Peyer's patch (tissue), 4 donors: ENCODE data around the gene KCNA2.

ENCODE experiments used
- POLR2A ChIP-seq, 2 donors: fragments of 450-650 bp; IDR thresholded peaks; one replicate each; pipeline ENCODE4 v1.5.1; 2017; ENCODE audit warnings: antibody characterized with exemption in 2 of 2, mild to moderate bottlenecking in 2 of 2, moderate library complexity in 2 of 2
- TF ChIP-seq, protein P1 (sequence below), 6 experiments: fragments of 450-650 bp in 4 of 6; fragments of 200-600 bp in 2 of 6; sonication (generic) in 1 of 6; IDR thresholded peaks; one replicate each; pipeline ENCODE4 v1.5.1; 2017 to 2019; ENCODE audit warnings: antibody characterized with exemption in 6 of 6, mild to moderate bottlenecking in 3 of 6, moderate library complexity in 1 of 6

DNA sequence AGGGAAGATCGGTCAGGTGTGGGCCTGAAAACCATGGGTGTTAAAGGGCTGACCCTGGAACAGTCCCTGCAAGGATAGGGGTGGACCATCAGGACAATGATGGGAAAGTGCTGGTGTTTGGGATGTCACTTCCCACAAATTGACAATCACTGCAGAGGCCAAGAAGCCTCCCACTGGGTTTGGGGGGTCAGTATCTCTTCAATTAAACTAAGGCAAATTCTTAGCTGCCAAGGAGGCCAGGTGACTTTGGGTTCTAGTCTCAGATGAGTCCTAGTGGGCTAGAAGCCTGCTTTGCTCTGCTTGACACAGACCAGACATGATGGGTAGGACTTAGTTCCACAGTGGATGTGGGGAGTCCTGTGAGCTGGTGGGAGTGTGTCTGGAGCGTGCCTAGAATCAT lies 29.3 kb upstream of the KCNA2 start:
- TF ChIP-seq, protein P1, sequence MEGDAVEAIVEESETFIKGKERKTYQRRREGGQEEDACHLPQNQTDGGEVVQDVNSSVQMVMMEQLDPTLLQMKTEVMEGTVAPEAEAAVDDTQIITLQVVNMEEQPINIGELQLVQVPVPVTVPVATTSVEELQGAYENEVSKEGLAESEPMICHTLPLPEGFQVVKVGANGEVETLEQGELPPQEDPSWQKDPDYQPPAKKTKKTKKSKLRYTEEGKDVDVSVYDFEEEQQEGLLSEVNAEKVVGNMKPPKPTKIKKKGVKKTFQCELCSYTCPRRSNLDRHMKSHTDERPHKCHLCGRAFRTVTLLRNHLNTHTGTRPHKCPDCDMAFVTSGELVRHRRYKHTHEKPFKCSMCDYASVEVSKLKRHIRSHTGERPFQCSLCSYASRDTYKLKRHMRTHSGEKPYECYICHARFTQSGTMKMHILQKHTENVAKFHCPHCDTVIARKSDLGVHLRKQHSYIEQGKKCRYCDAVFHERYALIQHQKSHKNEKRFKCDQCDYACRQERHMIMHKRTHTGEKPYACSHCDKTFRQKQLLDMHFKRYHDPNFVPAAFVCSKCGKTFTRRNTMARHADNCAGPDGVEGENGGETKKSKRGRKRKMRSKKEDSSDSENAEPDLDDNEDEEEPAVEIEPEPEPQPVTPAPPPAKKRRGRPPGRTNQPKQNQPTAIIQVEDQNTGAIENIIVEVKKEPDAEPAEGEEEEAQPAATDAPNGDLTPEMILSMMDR (IDR thresholded peaks at IDR 0.05) = no peak
- TF ChIP-seq POLR2A (IDR thresholded peaks at IDR 0.05) = no peak
